ENCODE data around the gene FBL. TPM values are rescaled to one million over a fixed set of nuclear protein-coding genes. Genes with fewer than 3 reads are reported as not detected.
A peak's percentile ranks its signal among the peaks of the same experiment; 100 is the strongest.

Gene FBL
- total and polyA plus RNA-seq, 7 donors, result 70.3 to 267 (median 142) TPM

DNA sequence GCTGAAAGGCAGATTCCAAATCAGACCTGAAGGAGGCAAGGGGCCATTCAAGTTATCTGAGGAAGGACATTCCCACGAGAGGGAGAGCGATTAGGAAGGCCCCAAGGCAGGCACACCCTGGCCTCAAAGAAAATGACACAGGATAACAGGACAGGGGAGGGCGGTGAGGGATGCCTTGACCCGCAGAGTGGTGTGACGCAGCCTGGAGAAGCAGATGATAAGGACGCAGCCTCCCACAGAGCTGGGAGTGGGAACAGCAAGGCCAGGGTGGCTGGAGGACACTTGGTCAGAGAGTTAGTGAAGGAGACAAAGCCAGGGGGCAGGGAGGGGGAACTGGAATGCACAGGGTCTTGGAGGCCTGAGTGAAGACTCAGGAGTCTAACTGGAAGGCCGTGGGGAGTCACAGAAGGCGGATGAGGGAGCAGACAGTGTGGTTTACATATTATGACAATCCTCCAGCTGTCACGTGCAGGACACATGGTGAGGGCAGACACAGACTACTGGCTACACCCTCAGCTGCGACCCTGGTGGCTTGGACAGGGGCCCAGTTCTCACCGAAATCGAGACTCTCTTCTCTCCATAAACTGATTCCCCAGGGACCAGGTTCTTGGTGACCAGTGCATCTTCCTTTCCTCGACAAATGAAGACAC lies 6.4 kb downstream of the FBL start:
- DNase-seq (peak in 1 of 2 donors; percentile 34), ATAC-seq (no peak)
- Histone ChIP-seq H3K27me3 (ENCODE audit: insufficient read depth in 3 of 3, low read length in 2 of 3) (no peaks in the 10 kb centered on the region), H3K9me3 (no peaks in the 10 kb centered on the region), H3K27ac (peak overlapping the region; percentile 26), H3K4me3 (no peak overlapping the region), H3K36me3 (ENCODE audit: insufficient read depth in 1 of 2, low read depth in 1 of 2) (peaks cover 3 to 55% of the 10 kb centered on the region in 2 donors), H3K4me1 (peaks cover 18% of the 10 kb centered on the region)
- TF ChIP-seq CTCF (IDR thresholded peaks at IDR 0.05), result no peak
- WGBS, 3 donors, result 66 to 73% (median 72%) methylated on average over 13 of the region's 13 CpGs
- intact Hi-C loops (cut with DNase I), result loop anchor here (5.0 kb wide), 2 partner anchors 163 to 288 kb away; no protein-coding TSS in a partner anchor

DNA sequence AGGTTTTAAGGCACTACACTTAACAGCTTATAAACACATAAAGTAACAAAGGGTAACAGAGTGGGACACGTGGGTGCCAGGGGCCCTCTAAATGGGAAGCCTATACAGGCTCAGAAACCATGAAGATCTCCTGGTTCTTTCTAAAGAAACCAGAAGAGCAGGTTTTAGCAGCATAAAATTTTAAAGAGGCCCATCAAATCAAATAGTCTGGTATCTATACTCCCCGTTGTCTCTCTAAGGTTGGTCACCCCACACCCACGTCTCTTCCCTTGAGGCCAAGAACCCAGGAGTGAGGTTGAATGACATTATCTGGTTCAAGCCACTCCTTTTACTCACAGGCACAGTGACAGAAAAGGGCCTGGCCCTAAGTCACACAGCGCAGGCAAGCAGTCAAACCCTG lies 7.6 kb downstream of the FBL start:
- H3K4me3 ChIP-seq, result no peak overlapping the region
- H3K27ac ChIP-seq, result no peak overlapping the region
- H3K27me3 ChIP-seq (ENCODE audit: insufficient read depth in 3 of 3, low read length in 2 of 3), result no peaks in the 10 kb centered on the region
- ATAC-seq, result no peak
- 83 to 89% (median 88%) methylated on average over 4 of the region's 4 CpGs for WGBS, 3 donors
- H3K36me3 ChIP-seq (ENCODE audit: insufficient read depth in 1 of 2, low read depth in 1 of 2), result peaks cover 3 to 59% of the 10 kb centered on the region in 2 donors
- no peak for DNase-seq
- intact Hi-C loops (cut with DNase I), result loop anchor here in 1 of 2 donors (5.0 kb wide), 1 partner anchor 161 kb away; no protein-coding TSS in a partner anchor
- H3K4me1 ChIP-seq, result peaks cover 13% of the 10 kb centered on the region
- TF ChIP-seq CTCF (IDR thresholded peaks at IDR 0.05), result no peak
- H3K9me3 ChIP-seq, result no peaks in the 10 kb centered on the region

DNA sequence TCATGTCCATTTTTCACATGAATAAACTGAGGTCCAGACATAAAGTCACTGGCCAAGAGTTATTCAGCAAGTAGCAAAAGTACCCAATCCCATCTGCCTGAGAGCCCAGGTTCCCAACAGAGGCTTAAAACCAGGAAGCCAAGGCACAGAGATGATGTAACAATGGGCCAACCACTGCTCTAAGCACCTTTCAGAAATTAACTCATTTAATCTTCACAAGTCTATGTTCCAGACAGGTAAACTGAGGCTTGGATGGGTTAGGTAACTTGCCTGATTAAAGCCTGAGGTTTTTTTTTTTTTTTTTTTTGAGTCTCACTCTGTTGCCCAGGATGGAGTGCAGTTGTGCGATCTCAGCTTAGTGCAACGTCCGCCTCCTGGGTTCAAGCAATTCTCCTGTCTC lies 8.2 kb downstream of the FBL start:
- Histone ChIP-seq H3K36me3 (ENCODE audit: insufficient read depth in 1 of 2, low read depth in 1 of 2) (peaks cover 3 to 59% of the 10 kb centered on the region in 2 donors), H3K27me3 (ENCODE audit: insufficient read depth in 3 of 3, low read length in 2 of 3) (no peaks in the 10 kb centered on the region), H3K4me1 (peaks cover 8% of the 10 kb centered on the region), H3K9me3 (no peaks in the 10 kb centered on the region), H3K4me3 (no peak overlapping the region), H3K27ac (no peak overlapping the region)
- ATAC-seq, result no peak
- TF ChIP-seq CTCF (IDR thresholded peaks at IDR 0.05), result no peak
- intact Hi-C loops (cut with DNase I), result loop anchor here in 1 of 2 donors (5.0 kb wide), 1 partner anchor 161 kb away; no protein-coding TSS in a partner anchor
- DNase-seq, result no peak
- WGBS, 3 donors, result 86 to 99% (median 92%) methylated on average over 3 of the region's 3 CpGs

GRCh38 chr19:39834287-39834841 lies 11.8 kb downstream of the FBL start:
- peaks cover 3 to 75% of the 10 kb centered on the region in 2 donors for H3K36me3 ChIP-seq (ENCODE audit: insufficient read depth in 1 of 2, low read depth in 1 of 2)
- H3K27ac ChIP-seq, result peak overlapping the region; percentile 88
- peaks cover 23% of the 10 kb centered on the region for H3K4me1 ChIP-seq
- H3K27me3 ChIP-seq (ENCODE audit: insufficient read depth in 3 of 3, low read length in 2 of 3), result no peaks in the 10 kb centered on the region
- DNase-seq (no peak), ATAC-seq (no peak)
- H3K9me3 ChIP-seq, result no peaks in the 10 kb centered on the region
- intact Hi-C loops (cut with DNase I), result no loop called here
- TF ChIP-seq CTCF (IDR thresholded peaks at IDR 0.05), result no peak
- peak overlapping the region; percentile 90 for H3K4me3 ChIP-seq
- 38 to 39% (median 38%) methylated on average over 19 of the region's 19 CpGs for WGBS, 3 donors
